ENCODE measurements around the gene SH2D3A. TPM values are rescaled to one million over a fixed set of nuclear protein-coding genes. Genes with fewer than 3 reads are reported as not detected.

The SH2D3A gene
- total and polyA plus RNA-seq, 2 donors (not counting 3 experiments of a cell fraction or from before 2014, with no cell fraction given), result 0.04 to 0.53 TPM

- DNase-seq (ENCODE audit: low read depth, low spot score), result no peak
- dilution Hi-C loops (cut with MboI; ENCODE audit: extremely low pct_ligation_motif_present, low sequenced_read_pairs), result no loop called here
These were observed 26.2 kb upstream of the SH2D3A start for GRCh38 chr19:6793411-6793810.

DNA sequence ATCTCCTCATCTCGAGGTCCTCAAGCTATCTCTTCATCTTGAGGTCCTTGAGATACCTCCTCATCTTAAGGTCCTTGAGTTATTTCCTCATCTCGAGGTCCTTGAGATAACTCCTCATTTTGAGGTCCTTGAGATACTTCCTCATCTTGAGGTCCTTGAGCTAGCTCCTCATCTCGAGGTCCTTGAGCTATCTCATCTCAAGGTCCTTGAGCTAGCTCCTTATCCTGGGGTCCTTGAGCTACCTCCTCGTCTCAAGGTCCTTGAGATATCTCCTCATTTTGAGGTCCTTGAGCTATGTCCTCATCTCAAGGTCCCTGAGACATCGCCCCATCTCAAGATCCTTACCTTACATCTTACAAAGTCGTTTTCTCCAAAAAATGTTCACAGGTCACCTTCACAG lies 24.0 kb upstream of the SH2D3A start:
- POLR2A ChIA-PET, result no interaction called here
- dilution Hi-C loops (cut with MboI; ENCODE audit: extremely low pct_ligation_motif_present, low sequenced_read_pairs), result no loop called here
- DNase-seq (ENCODE audit: low read depth, low spot score), result no peak

More at GRCh38 chr19:6793411-6793810, 26.2 kb upstream of the SH2D3A start:
- H3K9me3 ChIP-seq (replicated peaks; ENCODE audit: control insufficient read depth, insufficient read depth, low read length), result no peaks in the 10 kb centered on the region
- BruUV-seq (replicated peaks), result no TSS peak
- H4K20me1 ChIP-seq (replicated peaks; ENCODE audit: control insufficient read depth, extremely low read depth, insufficient read depth, low read length), result no peaks in the 10 kb centered on the region
- intact Hi-C loops (cut with micrococcal nuclease), result no loop called here
- no peak overlapping the region for H2AFZ ChIP-seq (ENCODE audit: low read depth, low read length)
- POLR2A ChIA-PET, result no interaction called here
- CTCF ChIA-PET, result no interaction called here
- no peaks in the 10 kb centered on the region for H3K4me1 ChIP-seq (ENCODE audit: control insufficient read depth, extremely low read depth, insufficient read depth, low read length)
- no peak overlapping the region for H3K9ac ChIP-seq (replicated peaks; ENCODE audit: extremely low read depth, insufficient read depth, low read length)
- H3K9me1 ChIP-seq (replicated peaks; ENCODE audit: control insufficient read depth, extremely low read depth, insufficient read depth, low read length), result no peaks in the 10 kb centered on the region
- H3K36me3 ChIP-seq (ENCODE audit: control insufficient read depth in 2 of 2, extremely low read depth in 1 of 2, insufficient read depth in 2 of 2, low read length in 2 of 2), result no peaks in the 10 kb centered on the region
- H3K27me3 ChIP-seq (ENCODE audit: control insufficient read depth in 2 of 2, insufficient read depth in 2 of 2, low read length in 2 of 2), result no peaks in the 10 kb centered on the region
- no peak overlapping the region for H3K27ac ChIP-seq (ENCODE audit: insufficient read depth, low read depth, low read length)
- TF ChIP-seq FOS (IDR thresholded peaks at IDR 0.05; ENCODE audit: borderline replicate concordance, insufficient read depth, low read length), result no peak
- TF ChIP-seq EZH2 (IDR thresholded peaks at IDR 0.05; ENCODE audit: borderline replicate concordance, low read depth, low read length, severe bottlenecking), result no peak
- no peak for TF ChIP-seq MYC (IDR thresholded peaks at IDR 0.05; ENCODE audit: low read depth, low read length)
- TF ChIP-seq POLR2AphosphoS5 (IDR thresholded peaks at IDR 0.05; ENCODE audit: insufficient read depth, low read depth, low read length), result no peak
- TF ChIP-seq, protein P1, sequence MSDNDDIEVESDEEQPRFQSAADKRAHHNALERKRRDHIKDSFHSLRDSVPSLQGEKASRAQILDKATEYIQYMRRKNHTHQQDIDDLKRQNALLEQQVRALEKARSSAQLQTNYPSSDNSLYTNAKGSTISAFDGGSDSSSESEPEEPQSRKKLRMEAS (IDR thresholded peaks at IDR 0.05; ENCODE audit: insufficient read depth, insufficient read length), result no peak
- TF ChIP-seq POLR2A (IDR thresholded peaks at IDR 0.05; ENCODE audit: low read depth, low read length), result no peak
- H3K4me2 ChIP-seq (ENCODE audit: insufficient read depth, low read length), result no peak overlapping the region
- FAIRE-seq, result no peak
- no peaks in the 10 kb centered on the region for H3K79me2 ChIP-seq (ENCODE audit: control insufficient read depth, insufficient read depth, low read length)
- no peak overlapping the region for H3K4me3 ChIP-seq (replicated peaks in 1 of 3; ENCODE audit: insufficient read depth in 1 of 3, low read depth in 1 of 3, low read length in 3 of 3)

More for the DNA sequence above, 24.0 kb upstream of the SH2D3A start:
- CTCF ChIA-PET, result no interaction called here
- H3K4me2 ChIP-seq (ENCODE audit: insufficient read depth, low read length), result no peak overlapping the region
- no peak overlapping the region for H3K4me3 ChIP-seq (replicated peaks in 1 of 3; ENCODE audit: insufficient read depth in 1 of 3, low read depth in 1 of 3, low read length in 3 of 3)
- intact Hi-C loops (cut with micrococcal nuclease), result no loop called here
- no peaks in the 10 kb centered on the region for H3K9me3 ChIP-seq (replicated peaks; ENCODE audit: control insufficient read depth, insufficient read depth, low read length)
- H3K9me1 ChIP-seq (replicated peaks; ENCODE audit: control insufficient read depth, extremely low read depth, insufficient read depth, low read length), result no peaks in the 10 kb centered on the region
- no peak for TF ChIP-seq FOS (IDR thresholded peaks at IDR 0.05; ENCODE audit: borderline replicate concordance, insufficient read depth, low read length)
- TF ChIP-seq, protein P2, sequence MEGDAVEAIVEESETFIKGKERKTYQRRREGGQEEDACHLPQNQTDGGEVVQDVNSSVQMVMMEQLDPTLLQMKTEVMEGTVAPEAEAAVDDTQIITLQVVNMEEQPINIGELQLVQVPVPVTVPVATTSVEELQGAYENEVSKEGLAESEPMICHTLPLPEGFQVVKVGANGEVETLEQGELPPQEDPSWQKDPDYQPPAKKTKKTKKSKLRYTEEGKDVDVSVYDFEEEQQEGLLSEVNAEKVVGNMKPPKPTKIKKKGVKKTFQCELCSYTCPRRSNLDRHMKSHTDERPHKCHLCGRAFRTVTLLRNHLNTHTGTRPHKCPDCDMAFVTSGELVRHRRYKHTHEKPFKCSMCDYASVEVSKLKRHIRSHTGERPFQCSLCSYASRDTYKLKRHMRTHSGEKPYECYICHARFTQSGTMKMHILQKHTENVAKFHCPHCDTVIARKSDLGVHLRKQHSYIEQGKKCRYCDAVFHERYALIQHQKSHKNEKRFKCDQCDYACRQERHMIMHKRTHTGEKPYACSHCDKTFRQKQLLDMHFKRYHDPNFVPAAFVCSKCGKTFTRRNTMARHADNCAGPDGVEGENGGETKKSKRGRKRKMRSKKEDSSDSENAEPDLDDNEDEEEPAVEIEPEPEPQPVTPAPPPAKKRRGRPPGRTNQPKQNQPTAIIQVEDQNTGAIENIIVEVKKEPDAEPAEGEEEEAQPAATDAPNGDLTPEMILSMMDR (IDR thresholded peaks at IDR 0.05; ENCODE audit: extremely low read depth in 1 of 2, insufficient read depth in 1 of 2, low read depth in 1 of 2, low read length in 2 of 2), result no peak
- TF ChIP-seq, protein P1 (IDR thresholded peaks at IDR 0.05; ENCODE audit: insufficient read depth, insufficient read length), result no peak
- no peak for TF ChIP-seq EZH2 (IDR thresholded peaks at IDR 0.05; ENCODE audit: borderline replicate concordance, low read depth, low read length, severe bottlenecking)
- no peak for TF ChIP-seq POLR2AphosphoS5 (IDR thresholded peaks at IDR 0.05; ENCODE audit: insufficient read depth, low read depth, low read length)
- TF ChIP-seq MYC (IDR thresholded peaks at IDR 0.05; ENCODE audit: low read depth, low read length), result no peak
- TF ChIP-seq POLR2A (IDR thresholded peaks at IDR 0.05; ENCODE audit: low read depth, low read length), result no peak
- TF ChIP-seq GATA2 (IDR thresholded peaks at IDR 0.05; ENCODE audit: insufficient read depth, insufficient read length, low read depth, low read length), result no peak
- no peak for TF ChIP-seq JUN (IDR thresholded peaks at IDR 0.05; ENCODE audit: borderline replicate concordance, insufficient read depth, insufficient read length, low read depth)
- no peaks in the 10 kb centered on the region for H3K27me3 ChIP-seq (ENCODE audit: control insufficient read depth in 2 of 2, insufficient read depth in 2 of 2, low read length in 2 of 2)
- H2AFZ ChIP-seq (ENCODE audit: low read depth, low read length), result no peak overlapping the region
- no peaks in the 10 kb centered on the region for H3K79me2 ChIP-seq (ENCODE audit: control insufficient read depth, insufficient read depth, low read length)
- no TSS peak for BruUV-seq (replicated peaks)
- H4K20me1 ChIP-seq (replicated peaks; ENCODE audit: control insufficient read depth, extremely low read depth, insufficient read depth, low read length), result no peaks in the 10 kb centered on the region
- no peak overlapping the region for H3K9ac ChIP-seq (replicated peaks; ENCODE audit: extremely low read depth, insufficient read depth, low read length)
- no peak overlapping the region for H3K27ac ChIP-seq (ENCODE audit: insufficient read depth, low read depth, low read length)
- no peak for FAIRE-seq
- H3K4me1 ChIP-seq (ENCODE audit: control insufficient read depth, extremely low read depth, insufficient read depth, low read length), result no peaks in the 10 kb centered on the region
- H3K36me3 ChIP-seq (ENCODE audit: control insufficient read depth in 2 of 2, extremely low read depth in 1 of 2, insufficient read depth in 2 of 2, low read length in 2 of 2), result no peaks in the 10 kb centered on the region
